Fibroblast of pulmonary artery (primary cell): ENCODE measurements around the gene MPI.

Source experiments
- DNase-seq: peaks from one replicate; pipeline ENCODE4 v3.0.0-alpha.2; 2010; ENCODE audit warnings: low read depth
- H3K4me3 ChIP-seq: replicated peaks from 2 replicates; pipeline ENCODE4 v1.5.1; 2011; ENCODE audit warnings: low read depth, mild to moderate bottlenecking, control low read depth, low read length, moderate library complexity
- TF ChIP-seq, protein P1 (sequence below): IDR thresholded peaks from 2 replicates; pipeline ENCODE4 v1.5.1; 2011; ENCODE audit warnings: mild to moderate bottlenecking, control low read depth, low read length, inconsistent platforms; ENCODE audit errors: missing control alignments

MPI gene

GRCh38 chr15:74854453-74855022 is 35.3 kb upstream of the MPI start:
- DNase-seq = no peak
- no peak overlapping the region for H3K4me3 ChIP-seq
- TF ChIP-seq, protein P1, sequence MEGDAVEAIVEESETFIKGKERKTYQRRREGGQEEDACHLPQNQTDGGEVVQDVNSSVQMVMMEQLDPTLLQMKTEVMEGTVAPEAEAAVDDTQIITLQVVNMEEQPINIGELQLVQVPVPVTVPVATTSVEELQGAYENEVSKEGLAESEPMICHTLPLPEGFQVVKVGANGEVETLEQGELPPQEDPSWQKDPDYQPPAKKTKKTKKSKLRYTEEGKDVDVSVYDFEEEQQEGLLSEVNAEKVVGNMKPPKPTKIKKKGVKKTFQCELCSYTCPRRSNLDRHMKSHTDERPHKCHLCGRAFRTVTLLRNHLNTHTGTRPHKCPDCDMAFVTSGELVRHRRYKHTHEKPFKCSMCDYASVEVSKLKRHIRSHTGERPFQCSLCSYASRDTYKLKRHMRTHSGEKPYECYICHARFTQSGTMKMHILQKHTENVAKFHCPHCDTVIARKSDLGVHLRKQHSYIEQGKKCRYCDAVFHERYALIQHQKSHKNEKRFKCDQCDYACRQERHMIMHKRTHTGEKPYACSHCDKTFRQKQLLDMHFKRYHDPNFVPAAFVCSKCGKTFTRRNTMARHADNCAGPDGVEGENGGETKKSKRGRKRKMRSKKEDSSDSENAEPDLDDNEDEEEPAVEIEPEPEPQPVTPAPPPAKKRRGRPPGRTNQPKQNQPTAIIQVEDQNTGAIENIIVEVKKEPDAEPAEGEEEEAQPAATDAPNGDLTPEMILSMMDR = no peak

DNA sequence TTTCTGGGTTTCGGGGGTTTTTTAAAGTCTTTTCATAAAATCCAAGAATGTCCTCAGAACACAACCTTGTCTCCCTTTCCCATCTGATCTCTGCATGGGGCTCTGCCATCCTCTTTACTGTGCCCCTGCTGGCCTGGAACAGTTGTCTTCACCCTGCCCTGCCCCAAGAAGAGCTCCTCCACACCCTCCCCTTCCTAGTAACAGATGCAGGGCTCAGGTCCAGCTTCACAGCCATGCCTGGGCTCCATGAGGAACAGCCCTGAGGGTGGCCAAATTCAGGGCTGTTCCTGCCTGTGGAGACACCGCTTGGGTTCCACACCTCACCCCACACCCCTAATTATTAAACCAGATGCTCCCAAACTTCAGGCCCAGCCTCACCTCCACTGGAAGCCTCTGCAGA is 34.0 kb upstream of the MPI start:
- TF ChIP-seq, protein P1 = no peak
- H3K4me3 ChIP-seq = no peak overlapping the region
- no peak for DNase-seq

DNA sequence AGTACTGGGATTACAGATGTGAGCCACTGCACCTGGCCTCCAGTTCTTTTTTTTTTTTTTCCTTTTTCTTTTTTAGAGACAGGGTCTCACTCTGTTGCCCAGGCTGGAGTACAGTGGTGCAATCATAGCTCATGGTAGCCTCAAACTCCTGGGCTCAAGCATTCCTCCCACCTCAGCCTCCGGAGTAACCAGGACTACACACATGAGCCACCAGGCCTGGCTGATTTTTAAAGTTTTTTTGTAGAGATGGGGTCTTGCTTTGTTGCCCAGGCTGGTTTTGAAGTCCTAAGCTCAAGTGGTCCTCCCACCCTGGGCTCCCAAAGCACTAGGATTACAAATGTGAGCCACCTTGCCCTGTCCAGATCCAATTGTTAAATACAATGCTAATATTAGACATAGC is 33.3 kb upstream of the MPI start:
- DNase-seq = no peak
- TF ChIP-seq, protein P1 = no peak
- no peak overlapping the region for H3K4me3 ChIP-seq

DNA sequence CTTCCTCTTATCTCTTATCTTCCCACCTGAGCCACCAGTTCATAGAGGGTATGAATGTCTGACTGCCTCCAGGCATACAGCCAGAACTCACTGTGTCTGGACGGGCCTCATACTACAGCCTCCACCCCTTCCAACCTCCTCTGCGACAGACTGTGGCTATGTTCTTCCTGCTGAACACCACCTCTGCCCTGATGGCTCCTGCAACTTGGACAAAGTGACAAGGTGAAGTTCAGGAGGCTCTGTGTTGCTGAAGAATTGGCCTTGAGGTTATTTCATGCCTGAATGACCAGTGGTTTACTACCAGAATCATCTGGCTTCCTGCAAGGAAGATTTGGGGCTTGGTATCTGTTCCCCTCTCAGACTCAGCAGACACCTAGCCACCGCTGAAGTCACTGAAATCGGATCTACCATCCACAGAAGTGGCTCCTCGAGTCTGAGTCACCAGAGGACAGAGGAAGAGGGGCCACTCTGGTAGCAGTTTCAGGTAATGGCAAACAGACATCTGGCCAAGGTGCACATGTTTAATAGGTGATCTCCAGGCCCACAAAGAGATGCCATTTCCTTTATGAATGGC is 32.7 kb upstream of the MPI start:
- TF ChIP-seq, protein P1 = no peak
- H3K4me3 ChIP-seq = no peak overlapping the region

GRCh38 chr15:74857671-74858368 is 32.0 kb upstream of the MPI start:
- H3K4me3 ChIP-seq = no peak overlapping the region
- DNase-seq = no peak

More for the DNA sequence above, 32.7 kb upstream of the MPI start:
- no peak for DNase-seq

DNA sequence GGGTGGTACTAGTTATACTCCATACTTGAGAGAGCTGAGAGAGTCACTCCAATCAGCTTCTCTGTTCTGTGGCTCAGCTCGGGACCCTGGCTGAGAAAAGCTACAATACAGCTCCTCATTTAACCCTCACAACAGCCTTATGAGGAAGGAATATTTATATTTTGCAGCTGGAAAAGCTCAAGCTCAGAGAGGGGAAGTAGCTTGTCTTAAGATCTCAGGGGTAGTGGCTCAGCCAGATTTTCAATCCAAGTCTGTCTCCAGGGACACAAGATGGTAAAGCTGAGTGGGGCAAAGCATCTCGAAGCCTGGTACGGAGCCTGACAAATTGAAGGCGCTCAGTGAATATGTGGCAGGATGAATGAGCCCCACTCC is 31.5 kb upstream of the MPI start:
- H3K4me3 ChIP-seq = no peak overlapping the region
- no peak for DNase-seq
- TF ChIP-seq, protein P1 = no peak

More at GRCh38 chr15:74857671-74858368, 32.0 kb upstream of the MPI start:
- TF ChIP-seq, protein P1 = no peak
